ENCODE measurements around the gene ATP11C. TPM values are rescaled to one million over a fixed set of nuclear protein-coding genes. Genes with fewer than 3 reads are reported as not detected.
"Not testable (repeated sequence)": the region's sequence is repeated elsewhere in the genome, so short reads cannot be mapped to it uniquely, and the experiment has no call there.

The ATP11C gene
- total and polyA plus RNA-seq, 4 donors = 25.6 to 50.4 (median 29.6) TPM

DNA sequence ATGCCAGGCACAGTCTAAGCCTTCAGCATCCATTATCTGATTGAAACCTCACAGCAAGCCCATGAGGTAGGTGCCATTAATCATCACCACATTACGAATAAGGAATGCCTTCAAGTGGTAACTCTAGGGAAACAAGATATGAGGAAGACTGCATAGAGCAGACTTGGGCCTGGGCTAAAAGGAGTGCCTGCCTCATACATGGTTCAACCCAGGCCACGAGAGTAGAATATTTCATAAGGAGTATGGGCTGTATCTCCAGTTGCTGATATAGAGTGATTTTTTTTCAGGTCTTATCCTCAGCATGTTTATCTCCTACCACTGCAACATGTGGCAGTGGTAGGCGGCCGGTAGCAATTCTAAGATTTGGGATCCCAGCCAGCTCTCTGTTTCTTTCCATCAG, 51.7 kb downstream of the ATP11C start:
- no peak for DNase-seq (ENCODE audit: low read depth in 4 of 6, low spot score in 6 of 6)
- Histone ChIP-seq H3K9me3 (ENCODE audit: control insufficient read depth, insufficient read depth, low read length) (no peaks in the 10 kb centered on the region), H3K4me1 (ENCODE audit: control insufficient read depth, insufficient read depth, low read length) (no peaks in the 10 kb centered on the region), H3K27ac (ENCODE audit: low read depth, low read length) (no peak overlapping the region), H3K36me3 (ENCODE audit: control insufficient read depth, insufficient read depth, low read length) (no peaks in the 10 kb centered on the region), H3K4me3 (ENCODE audit: low read depth, low read length) (no peak overlapping the region), H3K27me3 (ENCODE audit: control insufficient read depth, insufficient read depth, low read length) (no peaks in the 10 kb centered on the region)
- WGBS (ENCODE audit: insufficient coverage) = 63% methylated on average over 2 of the region's 4 CpGs

DNA sequence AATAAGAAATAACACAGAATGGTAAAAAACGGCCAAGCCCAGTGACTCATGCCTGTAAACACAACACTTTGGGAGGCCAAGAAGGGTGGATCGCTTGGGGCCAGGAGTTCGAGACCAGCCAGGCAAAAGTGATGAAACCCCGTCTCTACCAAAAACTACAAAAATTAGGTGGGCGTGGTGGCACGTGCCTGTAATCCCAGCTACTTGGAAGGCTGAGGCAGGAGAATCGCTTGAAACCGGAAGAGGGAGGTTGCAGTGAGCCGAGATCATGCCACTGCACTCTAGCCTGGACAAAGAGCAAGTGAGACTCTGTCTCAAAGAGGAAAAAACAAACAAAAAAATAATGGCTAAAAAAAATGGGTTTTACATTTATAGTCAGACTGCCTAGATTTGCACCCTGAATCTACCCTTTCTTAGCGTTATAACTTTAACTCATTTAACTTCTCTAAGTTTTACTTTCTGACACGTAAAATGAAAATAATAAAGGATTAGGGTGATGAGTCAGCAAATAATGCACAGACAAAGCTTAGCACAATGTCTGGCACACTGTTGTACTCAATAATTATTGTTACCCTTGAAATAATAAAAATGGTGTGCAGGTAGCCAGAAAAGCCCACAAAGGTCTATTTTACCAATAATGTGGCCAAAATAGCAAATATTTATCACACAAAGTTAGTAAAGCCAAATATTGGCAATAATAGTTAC, 55.0 kb downstream of the ATP11C start:
- Histone ChIP-seq H3K27ac (ENCODE audit: low read depth, low read length) (no peak overlapping the region), H3K27me3 (ENCODE audit: control insufficient read depth, insufficient read depth, low read length) (no peaks in the 10 kb centered on the region), H3K9me3 (ENCODE audit: control insufficient read depth, insufficient read depth, low read length) (no peaks in the 10 kb centered on the region), H3K4me3 (ENCODE audit: low read depth, low read length) (no peak overlapping the region), H3K4me1 (ENCODE audit: control insufficient read depth, insufficient read depth, low read length) (no peaks in the 10 kb centered on the region), H3K36me3 (ENCODE audit: control insufficient read depth, insufficient read depth, low read length) (no peaks in the 10 kb centered on the region)
- no peak for DNase-seq (ENCODE audit: low read depth in 4 of 6, low spot score in 6 of 6)
- 76% methylated on average over 9 of the region's 11 CpGs for WGBS (ENCODE audit: insufficient coverage)

DNA sequence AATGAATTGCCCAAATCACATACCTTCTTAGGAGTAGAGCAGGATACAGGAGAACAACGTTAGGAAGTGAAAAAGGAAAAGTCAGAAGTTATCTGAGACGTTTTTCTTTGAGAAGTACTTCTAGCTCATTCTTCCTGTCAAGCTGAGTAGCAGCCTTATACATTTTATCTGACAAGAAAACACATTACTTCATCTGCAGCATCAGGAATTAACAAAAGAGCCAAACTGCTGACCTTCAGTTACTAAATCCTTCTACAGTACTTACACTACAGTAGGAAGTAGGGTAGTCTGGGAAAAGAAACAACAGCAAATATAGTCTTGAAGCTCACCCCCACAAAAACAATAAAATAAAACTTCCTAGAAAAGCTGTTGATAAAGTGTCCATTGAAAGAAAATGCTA, 57.0 kb downstream of the ATP11C start:
- no peak overlapping the region for H3K27ac ChIP-seq (ENCODE audit: low read depth, low read length)
- H3K36me3 ChIP-seq (ENCODE audit: control insufficient read depth, insufficient read depth, low read length) = no peaks in the 10 kb centered on the region
- H3K4me3 ChIP-seq (ENCODE audit: low read depth, low read length) = no peak overlapping the region
- WGBS (ENCODE audit: insufficient coverage) = no CpG with 5 or more reads among the region's 2 CpGs
- no peaks in the 10 kb centered on the region for H3K4me1 ChIP-seq (ENCODE audit: control insufficient read depth, insufficient read depth, low read length)
- H3K27me3 ChIP-seq (ENCODE audit: control insufficient read depth, insufficient read depth, low read length) = no peaks in the 10 kb centered on the region
- no peak for DNase-seq (ENCODE audit: low read depth in 4 of 6, low spot score in 6 of 6)
- no peaks in the 10 kb centered on the region for H3K9me3 ChIP-seq (ENCODE audit: control insufficient read depth, insufficient read depth, low read length)

DNA sequence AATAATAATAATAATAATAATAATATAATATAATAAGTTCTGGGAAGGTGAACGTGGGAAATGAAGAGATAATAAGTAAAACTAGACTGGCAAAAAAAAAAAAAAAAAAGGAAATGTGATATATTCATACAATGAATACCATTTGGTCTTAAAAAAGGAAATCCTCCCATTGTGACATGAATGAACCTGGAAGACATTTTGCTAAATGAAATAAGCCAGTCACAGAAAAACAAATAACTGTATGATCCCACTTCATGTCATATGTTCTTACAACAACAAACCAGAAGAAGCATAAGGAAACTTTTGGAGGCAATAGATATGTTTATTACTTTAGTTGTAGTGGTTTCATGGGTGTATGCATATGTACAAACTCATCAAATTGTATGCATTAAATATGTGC, 63.1 kb downstream of the ATP11C start:
- no peaks in the 10 kb centered on the region for H3K36me3 ChIP-seq (ENCODE audit: control insufficient read depth, insufficient read depth, low read length)
- H3K4me1 ChIP-seq (ENCODE audit: control insufficient read depth, insufficient read depth, low read length) = no peaks in the 10 kb centered on the region
- WGBS (ENCODE audit: insufficient coverage) = no CpG with 5 or more reads among the region's 1 CpG
- H3K9me3 ChIP-seq (ENCODE audit: control insufficient read depth, insufficient read depth, low read length) = peaks cover 1% of the 10 kb centered on the region
- no peak for DNase-seq (ENCODE audit: low read depth in 4 of 6, low spot score in 6 of 6)
- no peak overlapping the region for H3K27ac ChIP-seq (ENCODE audit: low read depth, low read length)
- H3K27me3 ChIP-seq (ENCODE audit: control insufficient read depth, insufficient read depth, low read length) = no peaks in the 10 kb centered on the region
- no peak overlapping the region for H3K4me3 ChIP-seq (ENCODE audit: low read depth, low read length)

DNA sequence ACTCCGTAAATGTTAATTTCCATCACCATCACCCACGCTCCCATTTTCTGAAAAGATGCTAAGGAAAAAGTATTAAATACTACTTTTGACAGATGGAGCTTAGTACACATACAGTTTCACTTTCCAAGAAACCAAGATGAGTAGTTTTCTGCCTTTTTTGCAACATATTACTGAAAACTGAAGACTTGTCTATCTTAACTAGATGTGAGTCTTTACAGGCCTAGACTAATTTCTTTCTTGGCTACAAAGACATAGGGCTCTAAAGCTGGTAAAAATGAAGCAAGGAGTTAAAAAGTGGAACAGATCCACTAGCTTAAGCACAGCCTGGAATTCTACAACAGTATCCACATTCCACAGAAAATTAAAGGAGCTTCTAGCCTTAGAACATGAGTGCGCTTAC, 68.2 kb downstream of the ATP11C start:
- 100% methylated on average over 1 of the region's 3 CpGs for WGBS (ENCODE audit: insufficient coverage)
- peak in 1 of 6 donors; percentile 25 for DNase-seq (ENCODE audit: low read depth in 4 of 6, low spot score in 6 of 6)
- Histone ChIP-seq H3K36me3 (ENCODE audit: control insufficient read depth, insufficient read depth, low read length) (no peaks in the 10 kb centered on the region), H3K27ac (ENCODE audit: low read depth, low read length) (no peak overlapping the region), H3K4me1 (ENCODE audit: control insufficient read depth, insufficient read depth, low read length) (no peaks in the 10 kb centered on the region), H3K27me3 (ENCODE audit: control insufficient read depth, insufficient read depth, low read length) (no peaks in the 10 kb centered on the region), H3K9me3 (ENCODE audit: control insufficient read depth, insufficient read depth, low read length) (peaks cover 1% of the 10 kb centered on the region), H3K4me3 (ENCODE audit: low read depth, low read length) (no peak overlapping the region)

DNA sequence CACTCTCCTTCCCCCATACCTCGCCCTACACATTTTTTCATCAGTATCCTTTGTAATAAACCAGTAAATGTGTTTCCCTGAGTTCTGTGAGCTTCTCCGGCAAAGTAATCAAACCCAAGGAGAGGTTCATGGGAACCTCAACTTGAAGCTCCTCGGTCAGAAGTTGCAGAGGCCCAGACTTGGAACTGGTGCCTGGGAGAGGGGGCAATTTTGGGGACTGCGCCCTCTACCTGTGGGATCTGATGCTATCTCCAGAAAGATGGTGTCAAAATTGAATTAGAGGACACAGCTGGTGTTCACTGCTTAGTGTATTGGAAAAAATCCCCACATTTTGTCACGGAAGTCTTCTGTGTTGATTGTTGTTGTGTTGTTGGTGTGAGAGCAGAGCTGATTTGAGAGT, 70.6 kb downstream of the ATP11C start:
- 86% methylated on average over 2 of the region's 5 CpGs for WGBS (ENCODE audit: insufficient coverage)
- Histone ChIP-seq H3K27me3 (ENCODE audit: control insufficient read depth, insufficient read depth, low read length) (no peaks in the 10 kb centered on the region), H3K9me3 (ENCODE audit: control insufficient read depth, insufficient read depth, low read length) (peaks cover 1% of the 10 kb centered on the region), H3K36me3 (ENCODE audit: control insufficient read depth, insufficient read depth, low read length) (no peaks in the 10 kb centered on the region), H3K4me3 (ENCODE audit: low read depth, low read length) (no peak overlapping the region), H3K27ac (ENCODE audit: low read depth, low read length) (no peak overlapping the region), H3K4me1 (ENCODE audit: control insufficient read depth, insufficient read depth, low read length) (no peaks in the 10 kb centered on the region)
- DNase-seq (ENCODE audit: low read depth in 4 of 6, low spot score in 6 of 6) = no peak

DNA sequence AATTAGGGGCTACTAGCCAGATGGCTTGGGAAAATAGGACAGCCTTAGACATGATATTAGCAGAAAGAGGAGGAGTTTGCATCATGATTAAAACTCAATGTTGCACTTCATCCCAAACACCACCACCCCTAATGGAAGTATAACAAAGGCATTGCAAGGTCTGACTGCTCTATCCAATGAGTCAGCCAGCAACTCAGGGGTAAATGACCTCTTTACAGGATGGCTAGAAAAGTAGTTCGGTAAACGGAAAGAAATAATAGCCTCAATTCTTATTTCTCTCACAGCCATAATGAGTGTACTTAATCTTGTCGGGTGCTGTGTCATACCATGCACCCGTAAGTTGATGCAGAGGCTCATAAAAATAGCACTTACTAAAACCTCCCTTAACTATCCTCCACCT, 76.0 kb downstream of the ATP11C start:
- H3K36me3 ChIP-seq (ENCODE audit: control insufficient read depth, insufficient read depth, low read length); H3K27me3 ChIP-seq (ENCODE audit: control insufficient read depth, insufficient read depth, low read length); H3K4me3 ChIP-seq (ENCODE audit: low read depth, low read length); H3K27ac ChIP-seq (ENCODE audit: low read depth, low read length); H3K4me1 ChIP-seq (ENCODE audit: control insufficient read depth, insufficient read depth, low read length); DNase-seq (ENCODE audit: low read depth in 4 of 6, low spot score in 6 of 6); H3K9me3 ChIP-seq (ENCODE audit: control insufficient read depth, insufficient read depth, low read length): not testable (repeated sequence)
- 40% methylated on average over 2 of the region's 4 CpGs for WGBS (ENCODE audit: insufficient coverage)

DNA sequence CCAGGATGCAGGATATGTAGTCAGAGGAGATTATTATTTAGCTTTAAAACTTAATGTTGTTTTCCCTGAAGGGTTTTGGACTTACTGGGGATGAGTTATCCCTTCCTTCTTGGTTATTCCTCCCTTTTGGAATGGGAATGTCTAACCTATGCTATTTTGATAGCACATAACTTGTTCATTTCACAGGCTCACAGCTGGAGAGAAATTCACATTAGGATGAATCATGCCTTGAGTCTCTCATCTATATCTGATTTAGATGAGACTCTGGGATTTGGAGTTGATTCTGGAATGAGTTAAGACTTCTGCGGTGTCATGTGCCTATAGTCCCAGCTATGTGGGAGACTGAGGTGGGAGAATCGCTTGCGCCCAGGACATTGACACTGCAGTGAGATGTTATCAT, 81.1 kb downstream of the ATP11C start:
- H3K9me3 ChIP-seq (ENCODE audit: control insufficient read depth, insufficient read depth, low read length) = no peaks in the 10 kb centered on the region
- no peak overlapping the region for H3K27ac ChIP-seq (ENCODE audit: low read depth, low read length)
- no peak overlapping the region for H3K4me3 ChIP-seq (ENCODE audit: low read depth, low read length)
- no peaks in the 10 kb centered on the region for H3K36me3 ChIP-seq (ENCODE audit: control insufficient read depth, insufficient read depth, low read length)
- no peaks in the 10 kb centered on the region for H3K4me1 ChIP-seq (ENCODE audit: control insufficient read depth, insufficient read depth, low read length)
- no peaks in the 10 kb centered on the region for H3K27me3 ChIP-seq (ENCODE audit: control insufficient read depth, insufficient read depth, low read length)
- WGBS (ENCODE audit: insufficient coverage) = no CpG with 5 or more reads among the region's 3 CpGs
- no peak for DNase-seq (ENCODE audit: low read depth in 4 of 6, low spot score in 6 of 6)

DNA sequence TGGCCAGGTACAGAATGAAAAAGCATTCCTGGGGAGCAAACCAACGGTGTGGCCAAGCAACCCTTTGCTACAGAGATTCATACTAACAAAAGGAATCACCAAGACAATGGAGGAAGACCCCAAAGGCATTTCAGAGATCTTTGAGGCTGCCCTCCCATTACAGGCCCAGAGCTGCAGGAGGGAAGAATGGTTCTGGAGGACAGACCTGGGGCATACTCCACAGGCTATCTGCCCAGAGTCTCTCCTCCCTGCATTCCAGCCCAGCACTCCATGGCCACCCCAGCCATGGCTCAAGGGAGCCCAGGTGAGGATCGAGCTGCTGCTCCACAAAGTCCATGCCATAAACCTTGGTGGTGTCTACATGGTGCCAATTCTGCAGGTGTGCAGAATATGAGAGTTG, 81.9 kb downstream of the ATP11C start:
- Histone ChIP-seq H3K4me3 (ENCODE audit: low read depth, low read length) (no peak overlapping the region), H3K36me3 (ENCODE audit: control insufficient read depth, insufficient read depth, low read length) (no peaks in the 10 kb centered on the region)
- DNase-seq (ENCODE audit: low read depth in 4 of 6, low spot score in 6 of 6) = no peak

DNA sequence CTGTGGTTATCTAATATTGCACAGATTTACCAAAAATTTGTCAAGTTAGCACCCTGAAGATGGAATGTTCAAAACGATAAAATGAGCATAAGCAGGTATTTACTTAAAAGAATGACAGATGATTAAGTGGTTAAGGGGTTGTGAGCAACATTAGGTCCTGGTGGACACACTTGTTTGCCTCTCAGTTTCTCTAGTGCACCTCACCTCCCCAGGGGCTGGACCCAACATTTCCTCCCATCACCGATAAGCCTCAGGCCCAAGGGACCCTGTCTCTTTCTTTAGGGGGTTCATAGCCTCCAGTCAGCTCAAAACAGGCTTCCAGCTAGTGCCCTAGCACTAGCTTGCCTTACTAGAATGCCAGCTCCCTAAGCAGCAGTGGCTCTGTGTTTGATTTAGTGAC, 88.0 kb downstream of the ATP11C start:
- DNase-seq (ENCODE audit: low read depth in 4 of 6, low spot score in 6 of 6) = no peak
- Histone ChIP-seq H3K27me3 (ENCODE audit: control insufficient read depth, insufficient read depth, low read length) (no peaks in the 10 kb centered on the region), H3K4me1 (ENCODE audit: control insufficient read depth, insufficient read depth, low read length) (no peaks in the 10 kb centered on the region), H3K4me3 (ENCODE audit: low read depth, low read length) (no peak overlapping the region), H3K27ac (ENCODE audit: low read depth, low read length) (no peak overlapping the region), H3K9me3 (ENCODE audit: control insufficient read depth, insufficient read depth, low read length) (no peaks in the 10 kb centered on the region), H3K36me3 (ENCODE audit: control insufficient read depth, insufficient read depth, low read length) (no peaks in the 10 kb centered on the region)
- WGBS (ENCODE audit: insufficient coverage) = 63% methylated on average over 1 of the region's 2 CpGs

More for the DNA sequence above, 81.9 kb downstream of the ATP11C start:
- H3K4me1 ChIP-seq (ENCODE audit: control insufficient read depth, insufficient read depth, low read length) = no peaks in the 10 kb centered on the region
- no peaks in the 10 kb centered on the region for H3K27me3 ChIP-seq (ENCODE audit: control insufficient read depth, insufficient read depth, low read length)
- H3K27ac ChIP-seq (ENCODE audit: low read depth, low read length) = no peak overlapping the region
- H3K9me3 ChIP-seq (ENCODE audit: control insufficient read depth, insufficient read depth, low read length) = no peaks in the 10 kb centered on the region
- WGBS (ENCODE audit: insufficient coverage) = 67% methylated on average over 1 of the region's 2 CpGs

Data from spinal cord (tissue), 10 donors.